Gastroesophageal sphincter (tissue), 3 donors: Measurements from ENCODE around the gene TSPOAP1.

Source experiments
- EP300 ChIP-seq: sonication (generic); formaldehyde crosslinking; IDR thresholded peaks from one replicate; pipeline ENCODE4 v1.6.1; 2017; ENCODE audit warnings: antibody characterized with exemption, mild to moderate bottlenecking
- POLR2AphosphoS5 ChIP-seq: sonication (generic); formaldehyde crosslinking; IDR thresholded peaks from one replicate; pipeline ENCODE4 v1.6.1; 2017; ENCODE audit warnings: antibody characterized with exemption
- TF ChIP-seq, protein P1 (sequence below), 4 experiments: fragments of 200-600 bp in 2 of 4; fragments of 450-650 bp in 2 of 4; sonication (generic) in 1 of 4; IDR thresholded peaks; one replicate each; pipeline ENCODE4 v1.5.1; 2017 to 2019; ENCODE audit warnings: antibody characterized with exemption in 4 of 4, mild to moderate bottlenecking in 2 of 4, moderate library complexity in 2 of 4

DNA sequence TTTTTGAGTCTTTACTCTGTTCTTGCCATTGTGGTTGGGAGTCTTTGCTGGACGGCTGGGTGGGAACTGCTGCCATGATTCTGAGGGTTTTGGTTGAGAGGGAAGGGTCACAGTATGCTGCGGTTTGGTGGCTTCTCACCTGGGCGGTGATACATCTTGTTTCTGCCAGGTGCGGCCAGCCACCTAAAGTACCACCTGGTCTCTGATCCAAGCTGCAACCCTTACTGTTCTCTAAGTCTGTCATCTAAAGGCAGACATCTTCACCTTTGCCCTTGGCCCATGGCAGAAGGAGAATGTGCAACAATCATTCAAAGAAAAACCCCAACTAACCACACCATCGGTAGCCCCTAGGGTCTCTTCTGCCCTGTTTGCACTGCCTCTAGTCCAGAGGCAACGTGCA is 28.3 kb downstream of the TSPOAP1 start:
- no peak for TF ChIP-seq EP300
- TF ChIP-seq, protein P1, sequence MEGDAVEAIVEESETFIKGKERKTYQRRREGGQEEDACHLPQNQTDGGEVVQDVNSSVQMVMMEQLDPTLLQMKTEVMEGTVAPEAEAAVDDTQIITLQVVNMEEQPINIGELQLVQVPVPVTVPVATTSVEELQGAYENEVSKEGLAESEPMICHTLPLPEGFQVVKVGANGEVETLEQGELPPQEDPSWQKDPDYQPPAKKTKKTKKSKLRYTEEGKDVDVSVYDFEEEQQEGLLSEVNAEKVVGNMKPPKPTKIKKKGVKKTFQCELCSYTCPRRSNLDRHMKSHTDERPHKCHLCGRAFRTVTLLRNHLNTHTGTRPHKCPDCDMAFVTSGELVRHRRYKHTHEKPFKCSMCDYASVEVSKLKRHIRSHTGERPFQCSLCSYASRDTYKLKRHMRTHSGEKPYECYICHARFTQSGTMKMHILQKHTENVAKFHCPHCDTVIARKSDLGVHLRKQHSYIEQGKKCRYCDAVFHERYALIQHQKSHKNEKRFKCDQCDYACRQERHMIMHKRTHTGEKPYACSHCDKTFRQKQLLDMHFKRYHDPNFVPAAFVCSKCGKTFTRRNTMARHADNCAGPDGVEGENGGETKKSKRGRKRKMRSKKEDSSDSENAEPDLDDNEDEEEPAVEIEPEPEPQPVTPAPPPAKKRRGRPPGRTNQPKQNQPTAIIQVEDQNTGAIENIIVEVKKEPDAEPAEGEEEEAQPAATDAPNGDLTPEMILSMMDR (IDR thresholded peaks at IDR 0.05) = no peak
- no peak for TF ChIP-seq POLR2AphosphoS5
